Stimulated activated CD8-positive, alpha-beta memory T cell treated with anti-CD3 and anti-CD28 coated beads, Interleukin-7, amount 100 ng/mL, for 1 hour (primary cell): ENCODE measurements around the gene PYGO2.
A peak's percentile ranks its signal among the peaks of the same experiment; 100 is the strongest.

Source experiments
- DNase-seq, 2 donors: peaks; one replicate each; pipeline ENCODE4 v3.0.0-alpha.2; 2020; ENCODE audit warnings: low read depth in 2 of 2

PYGO2 gene

DNA sequence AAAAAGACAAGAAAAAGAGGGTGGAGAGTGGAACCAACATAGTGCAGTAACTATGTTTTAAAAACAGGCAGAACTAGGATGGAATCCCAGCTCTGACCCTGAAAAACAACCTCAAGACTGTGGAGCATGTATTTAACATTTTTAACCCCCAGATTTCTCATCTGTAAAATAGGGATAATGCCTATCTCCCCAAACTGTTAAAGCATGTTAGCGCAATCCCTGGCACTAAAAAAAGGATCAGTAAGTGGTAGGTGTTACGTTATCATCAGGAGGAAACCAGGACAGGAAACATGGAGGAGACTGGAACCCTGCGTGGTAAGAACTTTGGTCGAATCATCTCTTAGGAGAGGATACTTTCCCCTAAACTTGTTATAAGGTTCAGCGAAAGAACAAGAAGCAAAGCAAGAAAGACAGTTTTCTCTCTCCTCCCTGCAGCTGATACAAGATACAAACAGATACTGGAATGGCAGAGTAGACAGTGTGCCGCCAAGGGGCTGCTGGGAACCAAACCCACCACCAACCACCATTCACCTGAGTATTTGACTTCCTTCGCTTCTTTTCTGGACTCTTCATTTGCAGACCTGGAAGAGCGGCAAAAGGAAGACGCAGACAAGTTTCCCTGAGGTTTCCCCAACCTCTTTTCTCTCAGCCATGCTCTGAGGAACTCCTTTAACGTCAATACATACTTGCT, 991 bp downstream of the PYGO2 start:
- DNase-seq, result no peak

DNA sequence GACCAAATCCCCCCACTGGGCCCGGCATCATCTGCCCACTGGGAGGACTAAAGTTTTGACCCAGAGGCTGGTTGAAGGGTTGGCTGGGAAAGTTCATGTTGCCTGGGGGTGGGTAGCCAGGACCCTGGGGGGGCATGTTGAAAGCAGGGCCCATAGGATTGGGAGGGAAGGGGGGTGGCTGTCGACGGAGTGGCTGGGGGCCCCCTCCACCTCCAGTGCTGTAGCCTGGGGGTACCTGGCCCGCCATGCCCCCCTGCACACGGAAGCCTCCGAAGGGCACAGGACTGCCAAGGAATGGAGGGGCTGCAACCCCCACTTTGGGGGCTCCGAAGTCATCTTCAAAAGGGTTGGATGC, 2.2 kb downstream of the PYGO2 start:
- no peak for DNase-seq

DNA sequence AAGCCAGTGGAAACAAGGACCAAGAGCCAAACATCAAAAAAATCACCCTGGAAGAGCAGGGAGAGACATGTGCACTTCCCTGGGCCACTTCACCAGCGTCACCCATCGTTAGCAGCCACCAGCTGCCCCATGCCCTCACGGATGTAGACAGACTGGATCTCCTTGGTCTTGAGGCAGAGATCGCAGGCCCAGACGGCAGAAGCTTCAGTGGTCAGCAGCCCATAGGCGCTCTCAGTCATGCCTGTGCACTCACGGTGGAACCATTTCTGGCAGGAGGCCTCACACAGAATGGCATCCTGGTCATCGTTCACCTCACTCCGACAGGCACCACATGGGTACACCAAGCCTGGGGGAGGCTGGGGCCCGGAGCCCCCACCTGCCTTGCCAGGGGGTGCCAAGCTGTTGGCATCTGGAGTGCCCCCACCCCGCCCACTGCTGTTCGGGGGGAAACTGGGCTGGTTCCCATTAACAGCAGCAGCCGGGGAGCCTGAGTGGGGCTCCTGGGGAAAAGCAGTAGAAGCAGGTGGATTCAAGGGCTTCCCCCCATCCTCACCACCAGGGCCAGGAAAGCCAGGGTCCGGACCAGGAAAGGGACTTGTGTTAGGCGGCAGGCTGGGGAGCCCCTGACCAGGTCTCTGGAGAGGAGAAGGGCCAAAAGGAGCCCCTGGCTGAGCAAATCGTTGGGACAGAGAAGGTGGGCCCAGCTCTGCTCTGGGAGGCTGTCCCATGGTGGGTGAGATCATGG, 2.7 kb downstream of the PYGO2 start:
- no peak for DNase-seq

DNA sequence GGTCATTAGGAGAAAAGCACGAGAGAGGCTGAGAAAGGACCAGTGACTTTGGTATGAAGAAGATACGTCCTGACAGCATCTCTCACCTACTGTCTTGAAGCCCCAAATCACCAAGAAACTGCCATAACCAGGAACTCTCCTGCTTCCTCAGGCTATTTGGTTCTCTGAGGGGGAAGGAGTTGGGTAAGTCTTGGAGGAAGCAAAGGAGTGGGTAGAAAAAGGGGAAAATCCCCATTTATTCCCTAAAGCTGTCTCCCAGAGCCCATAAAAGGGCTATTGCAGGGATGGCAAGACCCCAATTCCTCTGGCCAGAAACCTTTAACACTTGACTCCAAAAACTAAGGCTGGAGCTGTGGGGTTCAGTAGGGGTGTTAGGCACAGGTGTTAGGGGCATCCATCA, 3.5 kb downstream of the PYGO2 start:
- no peak for DNase-seq

DNA sequence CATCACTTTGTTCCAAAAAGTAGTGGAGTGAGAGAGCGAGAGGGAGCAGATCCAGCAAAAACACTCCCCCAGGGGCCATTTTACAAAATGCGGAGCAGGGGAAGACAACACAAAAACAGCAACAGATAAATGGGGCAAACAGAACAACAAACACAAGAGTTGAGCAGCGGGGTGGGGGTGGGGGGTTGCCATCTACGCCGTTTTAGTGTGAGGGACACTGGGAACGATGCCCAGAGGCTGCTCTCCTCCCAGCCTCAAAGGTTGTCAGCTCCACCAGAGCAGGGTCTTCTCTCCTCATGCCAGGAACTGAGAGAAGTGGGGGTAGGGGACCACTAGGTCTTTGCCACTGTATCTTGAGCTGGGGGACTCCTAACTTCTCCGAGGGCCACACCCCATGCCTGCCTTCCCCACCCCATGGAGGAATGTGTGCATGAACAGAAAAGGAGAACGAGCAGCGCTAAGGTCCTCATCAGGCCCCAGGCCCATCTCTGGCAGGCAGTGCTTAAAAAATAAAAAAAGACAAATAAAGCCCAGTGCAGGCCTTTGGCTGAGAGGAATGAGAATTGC, 4.4 kb downstream of the PYGO2 start:
- DNase-seq, result no peak

DNA sequence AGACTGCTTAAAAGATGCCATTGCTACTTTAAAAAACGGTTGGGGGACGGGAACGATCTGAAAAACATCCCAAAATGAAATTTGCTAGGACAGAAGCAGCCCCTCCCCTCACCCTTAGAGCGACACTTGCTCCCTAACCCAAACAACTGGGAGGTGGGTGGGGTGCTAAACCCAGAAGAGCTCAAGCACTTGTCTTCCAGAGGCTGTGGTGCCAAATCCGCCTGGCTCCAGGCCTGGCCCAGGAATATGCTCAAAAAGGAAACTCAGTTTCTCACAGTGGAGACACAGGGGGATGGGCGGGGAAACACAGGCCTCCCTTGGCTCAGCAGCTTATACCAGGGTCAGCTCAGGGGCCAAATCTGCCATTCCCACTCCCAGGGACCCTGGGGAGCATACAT, 5.0 kb downstream of the PYGO2 start:
- no peak for DNase-seq

DNA sequence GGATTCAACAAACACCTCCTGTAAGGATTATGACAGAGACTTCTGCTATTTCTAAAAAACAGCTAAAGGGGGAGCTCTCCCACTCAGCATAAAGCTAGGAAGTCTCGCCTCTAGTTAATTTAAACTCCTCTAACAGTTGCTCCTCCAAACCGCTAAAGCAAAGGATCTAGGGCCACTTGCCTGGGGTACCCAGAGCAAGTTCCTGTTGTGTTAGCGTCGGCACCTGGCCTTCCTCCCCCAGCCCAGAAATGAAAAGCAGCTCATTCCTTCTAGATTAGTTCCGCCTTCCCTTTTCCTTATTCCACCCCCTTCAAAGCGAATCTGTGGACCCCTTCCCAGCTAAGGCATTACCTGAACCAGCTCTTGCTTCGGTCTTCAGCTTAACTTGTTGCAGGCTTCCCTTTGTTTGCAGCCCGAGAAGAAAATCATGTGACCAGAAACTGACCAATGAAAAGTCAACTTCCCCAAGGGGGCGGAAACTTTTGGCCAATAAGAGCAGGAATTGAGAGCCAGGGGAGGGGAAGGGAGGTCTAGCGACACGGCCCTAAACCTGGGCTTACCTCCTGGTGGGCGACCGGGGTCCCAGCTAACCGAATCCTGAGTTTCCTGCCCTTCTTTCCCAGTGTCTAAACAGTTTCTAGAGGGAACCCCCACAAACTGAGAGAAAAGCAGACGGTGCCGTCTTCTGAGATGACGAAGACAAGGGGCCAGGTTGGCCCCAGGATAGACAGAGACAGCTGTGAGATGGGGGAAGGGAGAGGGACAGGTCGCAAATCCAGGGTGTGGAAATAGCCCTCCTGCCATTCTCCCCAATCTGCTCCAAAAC, 5.7 kb downstream of the PYGO2 start, which contains the start of gene PBXIP1:
Gene PBXIP1 (minus strand): TSS at position 382 of the 826 bp plus-strand sequence. CDS start 2,378 bp downstream, outside the sequence.
- peak; percentile 58 to 61 for DNase-seq

DNA sequence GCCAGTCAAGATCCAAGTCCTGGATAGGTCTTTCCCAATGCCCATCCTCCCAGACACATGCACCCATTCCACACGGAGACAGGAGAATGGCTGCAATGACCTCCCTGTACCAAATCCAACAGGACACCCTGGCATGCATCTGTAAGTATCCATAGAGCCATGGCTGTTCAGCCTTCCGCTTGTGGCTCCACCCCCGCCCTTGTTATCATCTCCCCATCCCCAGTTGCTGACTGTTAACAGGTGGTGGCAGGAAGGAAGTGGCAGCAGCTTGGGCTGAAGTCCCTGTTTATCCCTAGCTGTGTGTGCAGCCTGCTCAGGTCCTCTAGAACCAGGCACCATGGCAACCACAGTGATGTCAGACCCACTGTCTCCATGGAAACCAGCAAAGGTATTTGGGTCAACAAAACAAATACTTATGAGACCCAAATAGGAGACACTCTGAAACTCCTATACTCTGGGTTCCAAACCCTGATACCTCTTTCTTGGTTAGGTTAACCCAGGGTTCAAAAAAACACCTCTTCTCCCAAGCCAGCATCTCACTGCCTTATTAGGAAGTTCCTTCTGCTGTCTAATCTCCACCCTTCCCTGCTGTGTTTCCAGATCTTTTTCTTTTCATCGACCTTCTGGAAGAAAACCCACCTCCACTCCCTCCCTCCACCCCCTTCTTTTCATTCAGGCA, 6.4 kb downstream of the PYGO2 start:
- DNase-seq, result peak; percentile 67 to 74

DNA sequence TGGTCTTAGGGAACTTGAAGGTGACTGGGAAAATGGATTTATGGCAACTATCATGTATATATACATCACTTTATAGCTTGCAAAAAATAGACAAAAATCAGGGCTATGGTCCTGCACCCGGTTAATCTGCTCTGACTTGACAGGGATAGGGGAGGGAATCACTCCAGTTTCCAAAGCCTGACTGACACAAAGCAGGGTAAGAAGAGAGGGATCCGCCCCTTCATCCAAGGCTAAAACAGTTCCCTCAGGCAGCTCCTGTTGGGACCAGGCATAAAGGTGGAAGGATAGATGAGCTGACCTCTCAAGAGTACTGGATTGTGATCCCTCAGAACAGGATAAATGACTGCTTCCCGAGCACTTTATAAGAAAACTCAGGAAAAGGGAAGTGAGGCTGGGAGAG, 7.0 kb downstream of the PYGO2 start:
- DNase-seq, result no peak

DNA sequence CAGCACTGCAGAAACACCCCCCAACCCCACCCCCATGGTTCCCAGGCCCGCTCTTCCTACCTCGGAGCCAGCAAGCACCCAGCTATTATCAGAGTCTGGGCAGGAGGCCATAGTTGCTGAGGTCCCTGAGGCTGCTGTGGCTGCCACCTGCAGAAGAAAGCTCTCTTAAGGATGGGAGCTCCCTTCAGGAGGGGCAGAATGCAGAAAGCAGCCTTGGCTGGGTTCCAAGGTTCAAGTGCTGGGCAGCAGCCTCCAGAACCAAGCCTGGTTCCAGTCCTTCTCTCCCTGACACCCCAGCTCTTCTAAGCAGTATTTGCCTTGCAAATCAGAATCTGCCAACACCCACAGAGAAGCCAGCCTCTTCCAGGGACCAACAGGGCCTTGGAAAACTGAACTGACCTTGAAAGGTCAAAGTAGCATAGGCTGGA, 8.0 kb downstream of the PYGO2 start:
- no peak for DNase-seq

DNA sequence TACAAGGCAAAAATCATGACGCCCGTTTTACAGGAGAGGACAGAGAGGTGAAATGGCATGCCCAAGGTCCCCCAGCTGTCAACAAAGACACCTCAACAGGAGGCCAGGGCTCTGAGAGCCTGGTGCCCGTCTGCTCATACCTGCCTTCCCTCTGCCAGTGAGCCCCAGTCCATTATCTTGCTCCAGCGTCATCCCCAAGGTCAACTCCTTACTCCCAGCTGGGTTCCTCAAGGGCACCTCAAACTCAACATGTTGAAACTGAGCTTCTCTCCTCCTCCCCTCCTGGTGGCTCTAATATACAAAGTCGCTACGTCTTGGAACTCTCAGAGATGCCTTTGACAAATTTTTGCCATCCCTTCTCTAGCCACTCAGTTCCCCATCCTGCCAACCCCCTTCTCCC, 8.9 kb downstream of the PYGO2 start:
- DNase-seq, result no peak

DNA sequence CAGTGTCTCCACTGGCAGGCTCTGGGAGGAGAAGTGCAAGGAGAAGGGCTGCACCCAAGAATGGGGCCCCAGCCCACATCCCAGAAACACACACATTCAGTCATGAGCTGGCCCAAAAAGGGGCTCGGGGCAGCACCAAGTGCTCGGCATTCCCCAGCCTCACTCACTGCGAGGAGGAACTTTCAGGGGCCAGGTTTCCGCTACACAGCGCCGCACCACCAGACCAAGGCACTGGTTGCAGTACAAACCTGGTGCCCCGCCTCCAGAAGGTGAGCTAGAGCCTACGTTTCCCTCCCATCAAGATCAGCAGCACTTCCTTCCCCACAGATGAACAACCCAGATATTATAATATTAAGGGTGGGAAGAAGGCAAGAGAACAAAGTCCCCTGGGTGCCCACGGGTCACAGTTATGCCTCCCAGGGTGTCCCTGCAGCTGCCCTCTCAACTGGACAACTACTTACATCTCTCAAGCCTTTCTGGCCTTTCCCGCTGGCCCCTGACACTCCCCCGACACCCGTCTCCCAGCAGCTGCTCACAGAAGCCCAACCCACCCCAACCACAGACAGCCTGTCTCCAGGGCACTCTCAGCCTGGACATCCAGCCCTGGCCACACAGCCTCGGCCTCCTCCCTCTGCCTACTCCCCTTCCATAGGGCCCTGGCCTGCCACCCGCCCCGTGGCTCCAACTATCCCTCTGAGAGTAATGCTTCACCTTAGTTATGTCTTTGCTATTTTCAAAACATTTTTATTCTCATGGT, 9.5 kb downstream of the PYGO2 start:
- no peak for DNase-seq

DNA sequence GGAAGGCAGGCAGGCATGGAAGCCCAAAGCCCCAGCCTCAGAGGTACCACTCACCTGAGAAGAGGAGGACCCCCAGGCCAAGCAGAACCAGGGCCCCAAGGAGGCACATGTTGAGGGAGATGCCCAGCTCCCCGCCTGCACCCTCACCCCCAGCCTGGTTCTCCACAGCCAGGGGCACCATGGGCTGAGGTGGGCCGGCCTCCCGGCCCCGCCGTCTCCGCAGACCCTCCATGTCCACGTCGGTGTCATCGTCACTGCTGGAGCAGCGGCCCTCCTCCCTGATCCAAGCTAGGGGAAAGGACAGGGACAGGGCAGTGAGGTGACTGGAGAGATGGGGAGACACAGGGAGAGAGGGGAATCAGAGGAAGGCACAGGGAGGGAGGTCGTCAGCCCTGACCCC, 13.5 kb downstream of the PYGO2 start:
- no peak for DNase-seq

DNA sequence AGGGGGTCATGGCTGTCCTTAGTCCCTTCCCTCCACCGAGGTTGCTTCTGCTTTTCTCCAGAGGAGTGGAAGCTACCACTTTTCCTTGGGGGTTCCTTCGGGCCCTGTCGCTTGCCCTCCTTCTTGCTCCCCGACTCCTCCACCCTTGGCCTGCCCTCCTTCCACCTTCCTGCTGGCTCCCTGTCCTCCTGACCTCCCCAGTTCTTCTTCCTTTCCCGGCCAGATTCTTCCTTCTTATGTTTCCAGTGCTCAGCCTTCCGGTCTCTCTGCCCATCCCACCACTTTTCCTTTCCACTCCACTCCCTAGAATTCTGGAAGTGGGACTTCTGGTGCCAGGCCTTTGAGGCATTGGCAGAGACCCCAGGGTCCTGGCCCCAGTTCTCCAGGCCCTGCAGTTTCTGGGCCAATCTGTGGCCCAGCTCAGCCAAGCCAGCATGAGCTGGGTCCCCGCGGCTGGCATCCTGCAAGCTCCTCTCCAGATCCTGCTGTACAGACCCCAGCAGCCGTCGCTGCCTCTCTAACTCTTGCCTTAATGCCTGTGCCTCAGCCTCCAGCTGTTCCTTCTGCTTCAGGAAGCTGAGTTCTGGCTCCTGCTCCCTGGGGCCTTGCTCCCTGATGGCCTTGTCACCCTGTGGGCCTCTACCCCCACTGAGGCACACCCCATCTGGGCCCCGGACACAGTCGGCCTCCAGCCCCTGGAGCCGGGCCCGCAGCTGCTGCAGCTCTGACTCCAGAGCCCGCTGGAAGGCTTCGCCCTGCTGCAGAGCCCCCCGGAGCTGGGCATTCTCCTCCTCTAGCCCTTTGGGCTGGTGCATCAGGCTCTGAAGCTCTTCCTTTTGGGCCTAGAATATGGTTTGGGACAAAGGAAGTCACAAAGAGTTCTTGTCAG, 15.4 kb downstream of the PYGO2 start:
- no peak for DNase-seq

DNA sequence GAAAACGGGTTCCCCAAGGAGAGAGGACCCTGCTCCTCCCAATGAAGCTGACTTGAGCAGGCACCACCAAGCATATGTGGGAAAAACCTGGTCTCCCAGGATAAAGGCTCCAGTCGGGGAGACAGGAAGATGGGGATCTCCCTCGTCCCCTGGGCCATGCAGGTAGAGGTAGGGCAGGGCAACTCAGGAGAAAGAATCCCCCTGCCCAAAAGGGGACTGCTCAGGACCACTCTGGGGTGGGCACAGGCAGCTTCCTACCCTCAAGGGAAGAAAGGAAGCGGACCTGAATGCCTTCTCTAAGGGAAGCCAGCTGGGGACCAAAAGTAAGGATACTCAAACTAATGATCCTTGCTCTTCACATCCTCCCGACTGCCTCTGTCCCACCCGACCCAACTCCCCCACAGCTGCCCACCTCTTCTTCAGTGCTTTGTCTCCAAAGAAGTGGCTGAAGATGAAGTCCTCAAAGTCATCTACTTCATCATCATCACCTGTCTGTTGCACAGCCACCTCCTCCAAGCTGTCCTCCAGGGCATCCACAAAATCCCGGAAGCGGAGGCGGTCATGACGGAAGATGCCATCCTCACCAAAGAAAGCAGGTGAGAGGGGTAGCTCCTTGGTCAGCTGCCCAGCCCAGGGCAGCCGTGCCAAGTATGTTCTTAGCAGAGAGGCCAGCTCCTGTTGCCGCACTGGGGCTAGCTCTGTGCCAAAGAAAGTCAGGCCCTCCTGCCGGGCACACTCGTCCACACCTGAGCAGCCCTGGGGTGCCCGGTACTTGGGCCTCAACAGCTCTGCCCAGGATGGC, 16.2 kb downstream of the PYGO2 start:
- no peak for DNase-seq

DNA sequence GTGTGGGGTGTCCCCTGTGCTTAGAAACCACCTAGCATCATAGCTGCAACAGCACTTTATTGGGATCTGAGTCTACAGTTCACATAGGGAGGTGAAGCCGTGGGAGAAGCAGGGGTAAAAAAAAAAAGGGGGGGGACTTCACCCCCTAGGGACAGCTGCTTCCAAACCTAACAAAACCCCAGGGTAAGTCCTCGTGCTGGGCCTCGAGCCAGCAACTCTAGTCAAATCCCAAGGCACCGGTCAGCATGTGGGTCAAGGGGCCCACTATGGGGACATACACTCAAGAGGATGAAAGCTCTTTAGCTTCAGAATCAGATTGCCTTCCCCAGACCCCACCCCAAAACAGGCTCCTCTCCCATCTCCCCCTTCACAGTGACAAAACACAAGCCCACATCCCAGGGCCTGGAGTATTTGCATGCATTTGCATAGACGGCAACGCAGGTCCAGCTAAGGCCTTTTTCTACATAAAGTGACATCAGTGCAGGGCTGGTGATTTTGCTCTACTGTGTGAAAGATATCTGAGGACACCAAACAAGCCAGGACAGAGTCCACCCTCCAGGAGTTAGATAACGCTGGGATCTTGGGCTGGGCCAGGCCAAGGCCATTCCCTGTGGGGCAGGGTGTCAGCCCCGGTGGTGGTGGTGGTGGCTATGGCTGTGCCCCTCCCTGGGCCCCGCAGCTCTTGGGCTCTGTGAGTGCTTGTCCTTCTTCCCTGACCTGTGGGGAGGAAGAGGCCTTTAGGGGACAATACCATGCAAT, 17.0 kb downstream of the PYGO2 start:
- DNase-seq, result no peak

DNA sequence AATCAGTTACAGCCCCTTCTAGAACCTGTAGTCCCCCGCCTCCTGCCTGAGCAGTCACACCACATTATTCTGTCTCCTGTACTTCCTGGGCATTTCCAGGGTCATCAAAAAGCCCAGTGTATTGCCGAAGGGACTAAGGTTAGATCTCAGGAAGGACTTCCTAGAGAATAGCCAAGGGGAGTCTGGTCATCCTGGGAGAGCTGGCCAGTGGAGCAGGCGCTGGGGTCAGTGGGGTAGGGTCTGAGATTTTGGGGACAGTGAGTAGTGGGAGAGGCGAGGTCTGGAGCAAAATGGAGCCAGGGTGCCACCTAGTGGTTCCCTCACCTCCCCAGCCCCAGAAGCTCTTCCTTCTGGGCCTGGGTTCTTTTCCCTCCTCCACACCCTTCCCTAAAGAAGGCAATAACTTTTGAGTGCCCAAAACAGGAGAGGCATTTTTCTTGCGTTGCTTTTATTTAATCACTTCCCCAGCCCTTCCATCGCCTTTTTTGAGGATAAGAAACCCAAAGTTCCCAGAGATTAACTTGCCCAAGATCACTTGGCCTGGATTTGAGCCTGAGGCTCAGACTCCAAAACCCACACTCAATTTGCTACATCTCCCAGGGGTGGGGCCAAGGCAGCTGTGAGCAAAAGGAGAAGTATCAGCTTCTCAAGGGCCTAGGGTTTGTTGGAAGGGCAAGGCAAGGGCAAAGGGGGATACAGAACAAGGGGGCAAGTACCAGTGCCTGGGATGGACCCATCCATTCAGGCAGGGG, 17.8 kb downstream of the PYGO2 start:
- DNase-seq, result no peak
